Measurements from ENCODE around the gene CFAP221. TPM values are rescaled to one million over a fixed set of nuclear protein-coding genes. Genes with fewer than 3 reads are reported as not detected.

CFAP221 gene
- polyA plus RNA-seq, 2 donors: 0.08 TPM; not detected in 1

DNA sequence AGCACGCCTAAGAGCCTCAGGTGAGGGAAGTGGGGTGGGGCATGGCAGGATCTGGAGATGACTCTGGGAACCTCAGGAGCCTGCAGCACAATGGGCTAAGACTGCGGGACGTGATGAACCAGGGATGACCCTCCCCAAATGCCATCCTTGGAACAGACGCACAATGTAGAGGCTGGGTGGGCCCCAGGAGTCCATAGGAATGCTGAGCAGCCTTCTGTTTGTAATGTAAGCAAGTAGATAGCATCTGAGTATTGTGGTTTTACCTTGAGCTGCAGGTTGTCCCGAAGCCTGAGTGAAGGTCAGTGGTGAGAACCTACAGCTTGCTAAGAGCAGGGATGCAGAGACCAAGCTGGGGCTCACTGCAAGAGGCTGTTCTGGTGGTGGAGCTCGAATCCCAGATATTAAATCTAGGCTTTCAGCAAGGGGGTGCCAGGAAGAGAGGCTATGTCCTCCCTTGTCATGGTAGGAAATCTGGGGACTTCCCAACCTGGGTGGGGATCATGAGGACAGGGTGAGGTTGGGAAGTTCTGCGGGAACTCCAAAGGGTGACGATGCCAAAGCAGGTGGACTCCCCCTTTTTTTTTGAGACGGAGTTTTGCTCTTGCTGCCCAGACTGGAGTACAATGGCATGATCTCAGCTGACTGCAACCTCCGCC lies 25.7 kb upstream of the CFAP221 start:
- Histone ChIP-seq H3K27ac (ENCODE audit: low read depth in 2 of 2, low read length in 1 of 2) (no peak overlapping the region), H3K27me3 (ENCODE audit: control insufficient read depth in 1 of 2, insufficient read depth in 2 of 2, low read length in 2 of 2) (peaks cover 0 to 7% of the 10 kb centered on the region in 2 donors), H3K4me3 (ENCODE audit: low read depth in 1 of 2, low read length in 2 of 2) (no peak overlapping the region), H3K36me3 (ENCODE audit: control insufficient read depth in 2 of 2, insufficient read depth in 2 of 2, low read length in 1 of 2) (no peaks in the 10 kb centered on the region), H3K9me3 (ENCODE audit: control insufficient read depth in 2 of 2, insufficient read depth in 1 of 2, low read depth in 1 of 2, low read length in 1 of 2) (no peaks in the 10 kb centered on the region), H3K4me1 (ENCODE audit: control insufficient read depth in 2 of 2, insufficient read depth in 2 of 2, low read length in 1 of 2) (no peaks in the 10 kb centered on the region)
- 81 to 82% methylated on average over 10 of the region's 10 CpGs for WGBS, 2 donors

DNA sequence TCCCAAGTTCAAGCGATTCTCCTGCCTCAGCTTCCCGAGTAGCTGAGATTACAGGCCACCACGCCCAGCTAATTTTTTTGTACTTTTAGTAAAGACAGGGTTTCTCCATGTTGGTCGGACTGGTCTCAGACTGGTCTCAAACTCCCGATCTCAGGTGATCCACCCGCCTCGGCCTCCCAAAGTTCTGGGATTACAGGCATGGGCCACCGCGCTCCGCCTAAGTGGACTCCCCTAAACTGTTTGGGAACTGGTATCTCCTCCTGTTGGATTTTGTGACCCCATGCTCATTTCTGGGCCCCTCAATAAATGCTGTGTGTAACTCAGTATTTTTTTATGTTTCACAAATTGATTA lies 25.2 kb upstream of the CFAP221 start:
- Histone ChIP-seq H3K4me3 (ENCODE audit: low read depth in 1 of 2, low read length in 2 of 2) (no peak overlapping the region), H3K27ac (ENCODE audit: low read depth in 2 of 2, low read length in 1 of 2) (no peak overlapping the region), H3K36me3 (ENCODE audit: control insufficient read depth in 2 of 2, insufficient read depth in 2 of 2, low read length in 1 of 2) (no peaks in the 10 kb centered on the region), H3K27me3 (ENCODE audit: control insufficient read depth in 1 of 2, insufficient read depth in 2 of 2, low read length in 2 of 2) (peaks cover 0 to 7% of the 10 kb centered on the region in 2 donors), H3K4me1 (ENCODE audit: control insufficient read depth in 2 of 2, insufficient read depth in 2 of 2, low read length in 1 of 2) (no peaks in the 10 kb centered on the region), H3K9me3 (ENCODE audit: control insufficient read depth in 2 of 2, insufficient read depth in 1 of 2, low read depth in 1 of 2, low read length in 1 of 2) (no peaks in the 10 kb centered on the region)
- WGBS, 2 donors: 89 to 93% methylated on average over 10 of the region's 10 CpGs

DNA sequence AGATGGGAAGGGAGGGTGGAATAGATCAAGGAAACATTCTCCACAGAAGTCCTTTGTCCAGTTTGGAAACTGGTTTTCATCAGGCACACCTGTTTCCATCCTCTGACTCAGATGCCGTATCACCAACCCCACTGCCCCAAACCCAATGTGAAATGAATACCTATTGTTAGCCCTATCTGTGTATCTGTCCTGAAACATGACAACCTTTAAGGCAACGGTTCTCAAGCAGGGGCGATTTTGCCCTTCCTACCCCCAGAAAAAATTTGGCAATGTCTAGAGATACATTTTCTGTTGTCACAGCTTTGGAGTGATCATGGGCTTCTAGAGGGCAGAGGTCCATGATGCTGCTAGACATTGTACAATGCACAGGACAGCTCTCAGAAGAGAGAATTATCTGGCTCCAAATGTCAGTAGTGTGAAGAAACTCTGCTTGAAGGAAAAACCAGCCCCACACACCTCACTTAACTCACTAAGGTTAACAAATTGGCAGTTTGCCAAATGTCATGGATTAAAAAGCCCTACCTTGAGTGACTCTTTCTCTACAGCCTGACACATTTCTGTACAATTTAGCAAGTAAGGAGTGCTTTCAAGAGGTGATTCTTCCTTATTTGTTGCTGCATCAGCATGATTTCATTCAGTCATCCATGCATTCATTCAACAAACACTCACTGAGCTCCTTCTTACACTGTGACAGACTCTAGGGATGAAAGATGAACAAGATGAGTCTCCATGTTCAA lies 23.4 kb upstream of the CFAP221 start:
- peaks cover 0 to 1% of the 10 kb centered on the region in 2 donors for H3K4me1 ChIP-seq (ENCODE audit: control insufficient read depth in 2 of 2, insufficient read depth in 2 of 2, low read length in 1 of 2)
- no peak overlapping the region for H3K27ac ChIP-seq (ENCODE audit: low read depth in 2 of 2, low read length in 1 of 2)
- peaks cover 3 to 7% of the 10 kb centered on the region in 2 donors for H3K27me3 ChIP-seq (ENCODE audit: control insufficient read depth in 1 of 2, insufficient read depth in 2 of 2, low read length in 2 of 2)
- H3K4me3 ChIP-seq (ENCODE audit: low read depth in 1 of 2, low read length in 2 of 2): no peak overlapping the region
- no peaks in the 10 kb centered on the region for H3K9me3 ChIP-seq (ENCODE audit: control insufficient read depth in 2 of 2, insufficient read depth in 1 of 2, low read depth in 1 of 2, low read length in 1 of 2)
- no peaks in the 10 kb centered on the region for H3K36me3 ChIP-seq (ENCODE audit: control insufficient read depth in 2 of 2, insufficient read depth in 2 of 2, low read length in 1 of 2)
- 72 to 75% methylated on average over 3 of the region's 3 CpGs for WGBS, 2 donors

DNA sequence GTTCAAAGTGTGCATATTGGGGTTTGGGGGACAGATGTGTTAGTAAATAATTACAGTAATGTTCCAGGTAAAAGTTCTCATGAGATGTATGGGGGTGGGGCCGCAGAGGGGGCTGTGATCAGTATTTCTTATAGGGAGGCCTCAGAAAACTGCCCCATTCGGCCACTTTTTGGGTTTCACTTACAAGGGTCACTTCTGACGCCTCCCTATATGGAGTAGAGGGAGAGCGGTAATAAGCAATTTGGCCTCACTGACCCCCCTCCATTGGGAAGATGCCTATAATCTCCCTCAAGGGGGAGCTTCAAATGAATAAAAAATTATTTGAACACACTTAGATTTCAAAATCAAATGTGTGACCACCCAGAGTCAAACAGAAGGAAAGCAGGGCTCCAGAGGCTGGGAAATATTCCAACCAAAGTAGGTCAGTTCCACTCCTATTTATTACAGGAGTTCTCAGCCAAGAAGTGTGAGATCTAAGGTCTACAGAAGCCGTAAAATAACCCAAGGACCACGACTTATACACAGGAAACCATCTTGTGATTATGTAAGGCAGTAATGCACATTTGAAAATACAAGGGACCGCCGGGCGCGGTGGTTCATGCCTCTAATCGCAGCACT lies 22.7 kb upstream of the CFAP221 start:
- peaks cover 0 to 1% of the 10 kb centered on the region in 2 donors for H3K4me1 ChIP-seq (ENCODE audit: control insufficient read depth in 2 of 2, insufficient read depth in 2 of 2, low read length in 1 of 2)
- peaks cover 3 to 7% of the 10 kb centered on the region in 2 donors for H3K27me3 ChIP-seq (ENCODE audit: control insufficient read depth in 1 of 2, insufficient read depth in 2 of 2, low read length in 2 of 2)
- WGBS, 2 donors: 74 to 89% methylated on average over 11 of the region's 11 CpGs
- H3K9me3 ChIP-seq (ENCODE audit: control insufficient read depth in 2 of 2, insufficient read depth in 1 of 2, low read depth in 1 of 2, low read length in 1 of 2): no peaks in the 10 kb centered on the region
- H3K36me3 ChIP-seq (ENCODE audit: control insufficient read depth in 2 of 2, insufficient read depth in 2 of 2, low read length in 1 of 2): no peaks in the 10 kb centered on the region
- H3K4me3 ChIP-seq (ENCODE audit: low read depth in 1 of 2, low read length in 2 of 2): no peak overlapping the region
- H3K27ac ChIP-seq (ENCODE audit: low read depth in 2 of 2, low read length in 1 of 2): no peak overlapping the region

DNA sequence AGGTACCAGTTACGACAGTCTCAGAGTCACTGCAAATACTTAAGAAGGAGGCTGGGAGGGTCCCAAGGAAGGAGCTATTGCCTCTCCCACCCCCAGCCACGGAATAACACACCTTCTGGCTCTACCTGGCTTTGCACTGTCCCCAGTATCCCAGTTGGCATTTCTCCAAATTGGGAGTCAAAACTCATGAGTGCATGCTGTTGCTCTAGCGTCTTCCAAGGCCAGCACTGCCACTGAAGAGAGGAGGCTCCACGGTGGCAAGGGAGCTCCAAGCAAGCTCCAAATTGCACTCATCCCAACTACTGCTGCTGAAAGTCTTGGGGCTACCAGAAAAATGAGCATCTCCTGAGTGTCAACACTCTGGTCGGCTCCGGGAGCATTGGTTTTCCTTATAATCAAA lies 21.6 kb upstream of the CFAP221 start:
- no peaks in the 10 kb centered on the region for H3K36me3 ChIP-seq (ENCODE audit: control insufficient read depth in 2 of 2, insufficient read depth in 2 of 2, low read length in 1 of 2)
- H3K4me1 ChIP-seq (ENCODE audit: control insufficient read depth in 2 of 2, insufficient read depth in 2 of 2, low read length in 1 of 2): peaks cover 0 to 1% of the 10 kb centered on the region in 2 donors
- no peaks in the 10 kb centered on the region for H3K9me3 ChIP-seq (ENCODE audit: control insufficient read depth in 2 of 2, insufficient read depth in 1 of 2, low read depth in 1 of 2, low read length in 1 of 2)
- peaks cover 3 to 7% of the 10 kb centered on the region in 2 donors for H3K27me3 ChIP-seq (ENCODE audit: control insufficient read depth in 1 of 2, insufficient read depth in 2 of 2, low read length in 2 of 2)
- 46 to 54% methylated on average over 6 of the region's 6 CpGs for WGBS, 2 donors
- H3K27ac ChIP-seq (ENCODE audit: low read depth in 2 of 2, low read length in 1 of 2): no peak overlapping the region
- H3K4me3 ChIP-seq (ENCODE audit: low read depth in 1 of 2, low read length in 2 of 2): no peak overlapping the region

DNA sequence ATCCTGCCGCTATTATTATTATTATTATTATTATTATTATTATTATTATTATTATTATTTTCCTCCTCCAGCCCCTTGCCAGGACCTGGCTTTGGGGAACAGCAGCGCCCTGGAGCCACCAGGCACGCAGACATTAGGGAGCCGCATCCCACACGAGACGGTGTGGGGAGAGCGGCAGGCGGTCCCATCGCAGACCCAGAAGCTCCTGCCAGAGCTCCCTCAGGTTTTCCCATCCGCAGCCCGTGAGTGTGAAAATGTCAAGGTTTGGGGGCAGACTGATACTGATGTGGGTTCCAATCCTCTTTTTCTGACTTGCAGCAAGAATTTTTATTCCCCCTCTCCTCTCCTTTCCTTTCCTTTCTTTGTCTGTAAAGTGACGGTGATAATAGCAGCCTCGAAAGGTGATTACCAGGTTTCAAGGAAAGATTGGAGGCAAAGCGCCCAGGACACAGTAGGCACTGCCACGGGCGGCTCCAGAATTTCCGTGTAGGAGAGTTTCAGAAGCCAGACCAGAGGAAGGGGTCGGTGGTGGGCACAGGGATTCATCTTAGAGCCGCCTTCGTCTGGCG lies 20.8 kb upstream of the CFAP221 start:
- Histone ChIP-seq H3K27me3 (ENCODE audit: control insufficient read depth in 1 of 2, insufficient read depth in 2 of 2, low read length in 2 of 2) (peaks cover 3 to 7% of the 10 kb centered on the region in 2 donors), H3K27ac (ENCODE audit: low read depth in 2 of 2, low read length in 1 of 2) (no peak overlapping the region), H3K9me3 (ENCODE audit: control insufficient read depth in 2 of 2, insufficient read depth in 1 of 2, low read depth in 1 of 2, low read length in 1 of 2) (no peaks in the 10 kb centered on the region), H3K4me3 (ENCODE audit: low read depth in 1 of 2, low read length in 2 of 2) (no peak overlapping the region), H3K4me1 (ENCODE audit: control insufficient read depth in 2 of 2, insufficient read depth in 2 of 2, low read length in 1 of 2) (peaks cover 0 to 1% of the 10 kb centered on the region in 2 donors), H3K36me3 (ENCODE audit: control insufficient read depth in 2 of 2, insufficient read depth in 2 of 2, low read length in 1 of 2) (no peaks in the 10 kb centered on the region)
- WGBS, 2 donors: 8 to 10% methylated on average over 21 of the region's 21 CpGs

DNA sequence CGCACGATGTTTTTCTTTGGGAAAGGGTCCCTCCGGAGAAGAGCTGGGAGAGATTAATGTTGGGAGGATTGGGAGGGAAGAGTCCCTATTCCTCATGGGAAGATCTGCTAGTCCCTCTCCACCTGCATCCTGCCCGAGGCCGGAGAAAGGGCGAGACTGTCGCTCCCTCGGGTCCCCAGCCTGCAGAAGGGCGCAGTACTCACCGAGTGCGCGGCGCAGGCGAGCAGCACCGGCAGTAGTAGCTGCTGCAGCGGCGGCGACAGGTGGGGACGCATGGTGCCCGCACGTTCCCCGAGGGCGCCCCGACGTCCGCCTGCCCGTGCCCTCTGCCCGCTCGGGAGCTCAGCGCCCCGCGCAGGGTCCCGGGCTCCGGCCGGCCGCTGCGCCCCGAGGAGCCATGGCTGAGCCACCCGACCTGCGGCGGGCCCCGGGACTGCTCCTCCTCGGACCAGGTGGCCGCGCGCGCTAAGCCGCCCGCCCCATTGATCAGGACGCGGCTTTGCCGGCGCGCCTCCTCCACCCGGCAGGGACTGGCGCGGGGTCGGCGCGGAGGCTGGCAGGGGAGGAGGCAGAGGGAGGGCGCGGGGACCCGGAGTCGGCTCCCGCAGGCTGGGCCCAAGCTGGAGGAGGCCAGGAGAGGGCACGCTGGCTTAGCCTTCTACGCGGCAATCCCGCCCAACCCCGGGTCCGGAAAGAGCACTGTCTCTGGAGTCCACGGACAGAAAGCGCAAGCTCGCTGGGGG lies 20.1 kb upstream of the CFAP221 start, which contains the start of gene SCTR:
TSS of gene SCTR (minus strand) at position 532 of the 743 bp plus-strand sequence. CDS start at position 275, 257 bp downstream.
- peaks cover 3 to 7% of the 10 kb centered on the region in 2 donors for H3K27me3 ChIP-seq (ENCODE audit: control insufficient read depth in 1 of 2, insufficient read depth in 2 of 2, low read length in 2 of 2)
- 10 to 11% methylated on average over 47 to 74 of the region's 74 CpGs for WGBS, 2 donors
- H3K27ac ChIP-seq (ENCODE audit: low read depth in 2 of 2, low read length in 1 of 2): no peak within 1 kb of the TSS
- H3K4me1 ChIP-seq (ENCODE audit: control insufficient read depth in 2 of 2, insufficient read depth in 2 of 2, low read length in 1 of 2): peaks cover 0 to 1% of the 10 kb centered on the region in 2 donors
- no peak within 1 kb of the TSS for H3K4me3 ChIP-seq (ENCODE audit: low read depth in 1 of 2, low read length in 2 of 2)
- no peaks in the 10 kb centered on the region for H3K36me3 ChIP-seq (ENCODE audit: control insufficient read depth in 2 of 2, insufficient read depth in 2 of 2, low read length in 1 of 2)
- H3K9me3 ChIP-seq (ENCODE audit: control insufficient read depth in 2 of 2, insufficient read depth in 1 of 2, low read depth in 1 of 2, low read length in 1 of 2): no peaks in the 10 kb centered on the region

DNA sequence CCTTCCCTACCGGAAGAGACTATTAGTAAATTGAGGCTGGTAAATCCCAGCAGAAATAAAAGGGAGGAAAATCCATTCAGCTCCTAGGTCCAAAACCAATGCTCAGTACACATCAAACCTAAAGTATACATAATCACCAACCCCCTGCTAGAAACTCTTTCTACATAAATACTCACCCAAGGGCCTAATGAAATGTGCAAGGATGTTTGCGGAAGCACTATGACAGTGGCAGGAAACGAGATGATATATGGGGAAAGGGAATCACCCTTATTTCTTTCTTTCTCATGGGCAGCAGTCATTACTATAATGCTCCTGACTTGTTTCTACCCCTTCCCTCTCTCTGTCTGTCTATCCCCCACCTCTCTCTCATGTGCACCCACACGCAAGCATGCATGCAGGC lies 18.6 kb upstream of the CFAP221 start:
- peaks cover 3 to 7% of the 10 kb centered on the region in 2 donors for H3K27me3 ChIP-seq (ENCODE audit: control insufficient read depth in 1 of 2, insufficient read depth in 2 of 2, low read length in 2 of 2)
- no peak overlapping the region for H3K27ac ChIP-seq (ENCODE audit: low read depth in 2 of 2, low read length in 1 of 2)
- no peaks in the 10 kb centered on the region for H3K9me3 ChIP-seq (ENCODE audit: control insufficient read depth in 2 of 2, insufficient read depth in 1 of 2, low read depth in 1 of 2, low read length in 1 of 2)
- WGBS, 2 donors: 62 to 67% methylated on average over 4 of the region's 4 CpGs
- no peak overlapping the region for H3K4me3 ChIP-seq (ENCODE audit: low read depth in 1 of 2, low read length in 2 of 2)
- H3K4me1 ChIP-seq (ENCODE audit: control insufficient read depth in 2 of 2, insufficient read depth in 2 of 2, low read length in 1 of 2): peaks cover 0 to 1% of the 10 kb centered on the region in 2 donors
- no peaks in the 10 kb centered on the region for H3K36me3 ChIP-seq (ENCODE audit: control insufficient read depth in 2 of 2, insufficient read depth in 2 of 2, low read length in 1 of 2)

DNA sequence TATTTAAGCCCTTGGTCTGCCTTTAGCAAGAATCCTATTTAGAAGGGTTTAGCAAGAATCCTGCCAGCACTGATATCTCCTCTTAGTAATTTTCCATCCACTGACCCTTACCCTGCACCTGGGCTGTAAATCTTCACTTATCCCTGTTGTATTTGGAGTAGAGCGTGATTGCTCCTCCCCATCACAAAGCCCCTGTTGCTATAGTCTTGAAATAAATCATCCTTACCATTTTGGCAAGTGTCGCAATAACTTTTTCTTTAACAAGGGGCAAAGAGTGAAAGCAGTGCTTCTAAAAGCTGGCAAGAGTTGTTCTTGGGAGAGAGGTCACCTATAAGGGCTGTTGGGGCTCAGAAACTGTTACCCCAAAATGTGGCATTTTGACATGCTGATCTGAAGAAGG lies 16.2 kb upstream of the CFAP221 start:
- H3K4me1 ChIP-seq (ENCODE audit: control insufficient read depth in 2 of 2, insufficient read depth in 2 of 2, low read length in 1 of 2): peaks cover 0 to 1% of the 10 kb centered on the region in 2 donors
- no peaks in the 10 kb centered on the region for H3K9me3 ChIP-seq (ENCODE audit: control insufficient read depth in 2 of 2, insufficient read depth in 1 of 2, low read depth in 1 of 2, low read length in 1 of 2)
- 77 to 78% methylated on average over 2 of the region's 2 CpGs for WGBS, 2 donors
- H3K27ac ChIP-seq (ENCODE audit: low read depth in 2 of 2, low read length in 1 of 2): no peak overlapping the region
- H3K36me3 ChIP-seq (ENCODE audit: control insufficient read depth in 2 of 2, insufficient read depth in 2 of 2, low read length in 1 of 2): no peaks in the 10 kb centered on the region
- H3K27me3 ChIP-seq (ENCODE audit: control insufficient read depth in 1 of 2, insufficient read depth in 2 of 2, low read length in 2 of 2): peaks cover under 1 to 3% of the 10 kb centered on the region in 2 donors
- H3K4me3 ChIP-seq (ENCODE audit: low read depth in 1 of 2, low read length in 2 of 2): no peak overlapping the region
